ENCODE measurements around the gene IL10RB. TPM values are rescaled to one million over a fixed set of nuclear protein-coding genes. Genes with fewer than 3 reads are reported as not detected.

The IL10RB gene
- total and polyA plus RNA-seq, 4 donors, result 19.6 to 29.9 (median 23.2) TPM

DNA sequence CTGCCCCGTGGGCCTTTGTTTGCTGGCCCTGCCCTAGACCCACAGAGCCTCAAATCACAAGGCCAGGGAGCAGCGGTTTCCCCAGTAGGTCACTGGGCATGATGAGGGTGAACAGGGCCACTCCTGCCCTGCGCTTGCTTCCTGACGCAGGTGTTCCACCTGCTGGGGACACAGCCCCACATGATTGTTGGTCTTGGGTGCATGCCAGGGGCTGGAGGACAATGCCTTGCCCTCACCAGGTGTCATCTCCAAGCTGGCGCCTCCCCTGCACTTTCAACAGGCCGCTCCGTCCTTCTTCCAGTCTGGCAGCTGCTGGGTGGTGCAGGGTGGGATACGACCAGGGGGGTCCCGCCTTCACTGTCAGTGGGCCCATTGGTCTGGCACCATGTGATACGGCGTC, 24.3 kb downstream of the IL10RB start:
- 93% methylated on average over 11 of the region's 11 CpGs for WGBS (ENCODE audit: insufficient coverage)

GRCh38 chr21:33291686-33292085, 25.5 kb downstream of the IL10RB start:
- Histone ChIP-seq H3K27ac (ENCODE audit: low read depth, low read length) (no peak overlapping the region), H3K4me1 (ENCODE audit: control insufficient read depth, insufficient read depth, low read length) (no peaks in the 10 kb centered on the region), H3K27me3 (ENCODE audit: control insufficient read depth, insufficient read depth, low read length) (no peaks in the 10 kb centered on the region), H3K4me3 (ENCODE audit: low read depth, low read length) (no peak overlapping the region), H3K9me3 (ENCODE audit: control insufficient read depth, insufficient read depth, low read length) (no peaks in the 10 kb centered on the region), H3K36me3 (ENCODE audit: control insufficient read depth, insufficient read depth, low read length) (peaks cover 54% of the 10 kb centered on the region)
- DNase-seq (ENCODE audit: low read depth in 4 of 6, low spot score in 6 of 6), result no peak
- 94% methylated on average over 9 of the region's 9 CpGs for WGBS (ENCODE audit: insufficient coverage)

More for the DNA sequence above, 24.3 kb downstream of the IL10RB start:
- Histone ChIP-seq H3K9me3 (ENCODE audit: control insufficient read depth, insufficient read depth, low read length) (no peaks in the 10 kb centered on the region), H3K27ac (ENCODE audit: low read depth, low read length) (no peak overlapping the region), H3K27me3 (ENCODE audit: control insufficient read depth, insufficient read depth, low read length) (no peaks in the 10 kb centered on the region), H3K4me3 (ENCODE audit: low read depth, low read length) (no peak overlapping the region), H3K4me1 (ENCODE audit: control insufficient read depth, insufficient read depth, low read length) (peaks cover 3% of the 10 kb centered on the region), H3K36me3 (ENCODE audit: control insufficient read depth, insufficient read depth, low read length) (peaks cover 55% of the 10 kb centered on the region)
- DNase-seq (ENCODE audit: low read depth in 4 of 6, low spot score in 6 of 6), result no peak

DNA sequence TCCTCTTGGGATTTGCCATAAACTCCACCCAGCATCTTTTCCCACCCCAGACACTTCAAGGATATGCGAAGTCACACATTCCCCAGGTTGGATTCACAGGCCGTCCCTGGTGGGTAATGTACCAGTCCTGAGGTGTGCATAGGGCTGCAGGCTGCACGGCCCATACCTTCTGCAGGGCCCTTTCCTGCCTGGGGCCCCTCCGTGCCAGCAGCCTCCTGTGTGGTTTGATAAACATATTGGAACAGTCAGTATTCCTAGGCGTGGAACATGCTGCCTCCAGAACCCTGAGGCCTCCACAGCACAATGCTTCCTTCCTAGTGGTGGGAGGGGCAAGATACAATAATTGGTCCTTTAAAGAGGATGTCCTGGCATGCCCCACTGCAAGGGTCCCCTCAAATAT, 26.6 kb downstream of the IL10RB start:
- Histone ChIP-seq H3K4me3 (ENCODE audit: low read depth, low read length) (no peak overlapping the region), H3K9me3 (ENCODE audit: control insufficient read depth, insufficient read depth, low read length) (no peaks in the 10 kb centered on the region), H3K27me3 (ENCODE audit: control insufficient read depth, insufficient read depth, low read length) (no peaks in the 10 kb centered on the region), H3K27ac (ENCODE audit: low read depth, low read length) (no peak overlapping the region), H3K36me3 (ENCODE audit: control insufficient read depth, insufficient read depth, low read length) (peaks cover 56% of the 10 kb centered on the region), H3K4me1 (ENCODE audit: control insufficient read depth, insufficient read depth, low read length) (no peaks in the 10 kb centered on the region)
- no peak for DNase-seq (ENCODE audit: low read depth in 4 of 6, low spot score in 6 of 6)
- WGBS (ENCODE audit: insufficient coverage), result no CpG with 5 or more reads among the region's 5 CpGs

DNA sequence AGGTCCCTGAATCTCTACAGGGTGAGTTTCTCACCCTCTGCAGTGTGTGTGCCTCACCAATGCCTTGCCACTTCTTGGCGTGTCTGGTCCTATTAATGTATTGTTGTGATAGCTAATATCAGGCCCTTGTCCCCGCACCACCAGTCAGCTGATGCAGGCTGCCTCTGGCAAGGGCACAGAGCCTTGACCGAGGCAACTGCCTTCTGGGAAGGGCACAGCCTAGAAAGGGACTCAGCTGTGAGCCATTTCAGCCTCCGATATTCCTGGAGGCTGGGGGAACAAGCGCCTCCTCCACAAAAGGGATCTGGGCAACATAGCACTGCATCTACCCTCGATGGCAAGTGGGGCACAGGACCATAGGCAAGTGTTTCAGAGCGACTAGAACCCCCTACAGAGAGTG, 27.0 kb downstream of the IL10RB start:
- no peaks in the 10 kb centered on the region for H3K27me3 ChIP-seq (ENCODE audit: control insufficient read depth, insufficient read depth, low read length)
- WGBS (ENCODE audit: insufficient coverage), result 93% methylated on average over 6 of the region's 7 CpGs
- DNase-seq (ENCODE audit: low read depth in 4 of 6, low spot score in 6 of 6), result no peak
- no peaks in the 10 kb centered on the region for H3K9me3 ChIP-seq (ENCODE audit: control insufficient read depth, insufficient read depth, low read length)
- H3K27ac ChIP-seq (ENCODE audit: low read depth, low read length), result no peak overlapping the region
- no peak overlapping the region for H3K4me3 ChIP-seq (ENCODE audit: low read depth, low read length)
- peaks cover 52% of the 10 kb centered on the region for H3K36me3 ChIP-seq (ENCODE audit: control insufficient read depth, insufficient read depth, low read length)
- no peaks in the 10 kb centered on the region for H3K4me1 ChIP-seq (ENCODE audit: control insufficient read depth, insufficient read depth, low read length)

GRCh38 chr21:33293811-33294216, 27.6 kb downstream of the IL10RB start:
- Histone ChIP-seq H3K9me3 (ENCODE audit: control insufficient read depth, insufficient read depth, low read length) (no peaks in the 10 kb centered on the region), H3K4me3 (ENCODE audit: low read depth, low read length) (no peak overlapping the region), H3K36me3 (ENCODE audit: control insufficient read depth, insufficient read depth, low read length) (peaks cover 48% of the 10 kb centered on the region), H3K4me1 (ENCODE audit: control insufficient read depth, insufficient read depth, low read length) (no peaks in the 10 kb centered on the region), H3K27me3 (ENCODE audit: control insufficient read depth, insufficient read depth, low read length) (no peaks in the 10 kb centered on the region), H3K27ac (ENCODE audit: low read depth, low read length) (no peak overlapping the region)
- DNase-seq (ENCODE audit: low read depth in 4 of 6, low spot score in 6 of 6), result no peak
- WGBS (ENCODE audit: insufficient coverage), result 69% methylated on average over 5 of the region's 7 CpGs

GRCh38 chr21:33296156-33296555, 30.0 kb downstream of the IL10RB start:
- Histone ChIP-seq H3K27ac (ENCODE audit: low read depth, low read length) (no peak overlapping the region), H3K36me3 (ENCODE audit: control insufficient read depth, insufficient read depth, low read length) (peaks cover 34% of the 10 kb centered on the region), H3K4me3 (ENCODE audit: low read depth, low read length) (no peak overlapping the region), H3K9me3 (ENCODE audit: control insufficient read depth, insufficient read depth, low read length) (no peaks in the 10 kb centered on the region), H3K27me3 (ENCODE audit: control insufficient read depth, insufficient read depth, low read length) (no peaks in the 10 kb centered on the region), H3K4me1 (ENCODE audit: control insufficient read depth, insufficient read depth, low read length) (no peaks in the 10 kb centered on the region)
- DNase-seq (ENCODE audit: low read depth in 4 of 6, low spot score in 6 of 6), result no peak
- WGBS (ENCODE audit: insufficient coverage), result 98% methylated on average over 6 of the region's 6 CpGs

- Histone ChIP-seq H3K4me3 (ENCODE audit: low read depth, low read length) (no peak overlapping the region), H3K27ac (ENCODE audit: low read depth, low read length) (no peak overlapping the region), H3K4me1 (ENCODE audit: control insufficient read depth, insufficient read depth, low read length) (peaks cover 3% of the 10 kb centered on the region), H3K27me3 (ENCODE audit: control insufficient read depth, insufficient read depth, low read length) (no peaks in the 10 kb centered on the region), H3K9me3 (ENCODE audit: control insufficient read depth, insufficient read depth, low read length) (no peaks in the 10 kb centered on the region), H3K36me3 (ENCODE audit: control insufficient read depth, insufficient read depth, low read length) (peaks cover 12% of the 10 kb centered on the region)
- WGBS (ENCODE audit: insufficient coverage), result 82% methylated on average over 4 of the region's 5 CpGs
- DNase-seq (ENCODE audit: low read depth in 4 of 6, low spot score in 6 of 6), result no peak
These were observed 33.1 kb downstream of the IL10RB start for GRCh38 chr21:33299181-33299752.

- Histone ChIP-seq H3K27me3 (ENCODE audit: control insufficient read depth, insufficient read depth, low read length) (no peaks in the 10 kb centered on the region), H3K36me3 (ENCODE audit: control insufficient read depth, insufficient read depth, low read length) (peaks cover 9% of the 10 kb centered on the region), H3K4me3 (ENCODE audit: low read depth, low read length) (no peak overlapping the region), H3K4me1 (ENCODE audit: control insufficient read depth, insufficient read depth, low read length) (peaks cover 3% of the 10 kb centered on the region), H3K27ac (ENCODE audit: low read depth, low read length) (peak overlapping the region; percentile 49), H3K9me3 (ENCODE audit: control insufficient read depth, insufficient read depth, low read length) (no peaks in the 10 kb centered on the region)
- 91% methylated on average over 4 of the region's 10 CpGs for WGBS (ENCODE audit: insufficient coverage)
- no peak for DNase-seq (ENCODE audit: low read depth in 4 of 6, low spot score in 6 of 6)
These were observed 34.8 kb downstream of the IL10RB start for GRCh38 chr21:33300701-33301631.

- WGBS (ENCODE audit: insufficient coverage), result 91% methylated on average over 1 of the region's 2 CpGs
- Histone ChIP-seq H3K36me3 (ENCODE audit: control insufficient read depth, insufficient read depth, low read length) (peaks cover 2% of the 10 kb centered on the region), H3K27me3 (ENCODE audit: control insufficient read depth, insufficient read depth, low read length) (no peaks in the 10 kb centered on the region), H3K4me1 (ENCODE audit: control insufficient read depth, insufficient read depth, low read length) (peaks cover 3% of the 10 kb centered on the region), H3K27ac (ENCODE audit: low read depth, low read length) (peak overlapping the region; percentile 49), H3K4me3 (ENCODE audit: low read depth, low read length) (no peak overlapping the region), H3K9me3 (ENCODE audit: control insufficient read depth, insufficient read depth, low read length) (no peaks in the 10 kb centered on the region)
- DNase-seq (ENCODE audit: low read depth in 4 of 6, low spot score in 6 of 6), result no peak
These were observed 35.5 kb downstream of the IL10RB start for GRCh38 chr21:33301632-33302002.

- H3K9me3 ChIP-seq (ENCODE audit: control insufficient read depth, insufficient read depth, low read length), result no peaks in the 10 kb centered on the region
- peaks cover 3% of the 10 kb centered on the region for H3K4me1 ChIP-seq (ENCODE audit: control insufficient read depth, insufficient read depth, low read length)
- H3K36me3 ChIP-seq (ENCODE audit: control insufficient read depth, insufficient read depth, low read length), result no peaks in the 10 kb centered on the region
- no peak for DNase-seq (ENCODE audit: low read depth in 4 of 6, low spot score in 6 of 6)
- no peak overlapping the region for H3K4me3 ChIP-seq (ENCODE audit: low read depth, low read length)
- H3K27ac ChIP-seq (ENCODE audit: low read depth, low read length), result no peak overlapping the region
- WGBS (ENCODE audit: insufficient coverage), result 97% methylated on average over 7 of the region's 7 CpGs
- H3K27me3 ChIP-seq (ENCODE audit: control insufficient read depth, insufficient read depth, low read length), result no peaks in the 10 kb centered on the region
These were observed 35.9 kb downstream of the IL10RB start for GRCh38 chr21:33302055-33302454.

Measured in spinal cord (tissue), 10 donors.